ENCODE results near the gene ZNF462. TPM values are rescaled to one million over a fixed set of nuclear protein-coding genes. Genes with fewer than 3 reads are reported as not detected.

Gene ZNF462
- total RNA-seq, 1 experiment from 2014 or later, result 164 TPM

DNA sequence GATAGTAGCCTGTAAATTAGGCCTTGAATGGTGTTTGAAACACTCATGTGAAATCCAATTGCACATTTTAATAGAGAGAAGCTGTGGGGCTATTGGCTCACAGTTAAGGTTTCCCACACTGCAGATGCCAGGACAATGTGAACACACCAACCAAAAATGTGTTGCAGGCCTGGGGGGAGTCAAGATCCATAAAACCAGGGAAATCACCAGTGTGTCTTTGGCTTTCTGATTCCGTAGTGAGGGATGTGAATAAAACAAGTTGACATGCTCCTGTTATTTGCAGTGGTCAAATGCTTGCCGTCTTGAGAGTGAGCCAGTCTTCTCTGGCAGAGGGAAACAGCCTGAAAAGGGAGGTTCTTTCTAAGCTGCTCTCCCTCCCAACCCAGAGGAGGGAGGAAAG is 79.0 kb downstream of the ZNF462 start:
- Mint-ChIP-seq H3K27me3 (ENCODE audit: low read depth) (no peaks in the 10 kb centered on the region), H3K36me3 (ENCODE audit: insufficient read depth in 1 of 3, low read depth in 3 of 3) (peaks cover 49 to 88% (median 84%) of the 10 kb centered on the region in 3 experiments; a peak in 6 of 7 replicates), H3K27ac (peak overlapping the region in 2 of 3 experiments; percentile 31 to 66; a peak in 2 of 7 replicates), H3K9me3 (no peaks in the 10 kb centered on the region), H3K4me1 (no peaks in the 10 kb centered on the region), H3K4me3 (no peak overlapping the region)
- Histone ChIP-seq H3K4me1 (ENCODE audit: insufficient read depth, low read length) (no peaks in the 10 kb centered on the region), H3K27me3 (ENCODE audit: insufficient read depth, low read length) (no peaks in the 10 kb centered on the region), H4K91ac (ENCODE audit: insufficient read length, low read depth, low read length) (no peak overlapping the region), H2BK15ac (ENCODE audit: low read depth, low read length) (no peak overlapping the region), H3K4me2 (ENCODE audit: insufficient read depth, insufficient read length, low read length) (no peak overlapping the region), H4K8ac (replicated peaks; ENCODE audit: insufficient read length, low read depth, low read length) (no peak overlapping the region), H3K9ac (ENCODE audit: extremely low read depth, insufficient read length, low read length) (no peak overlapping the region), H3K14ac (ENCODE audit: insufficient read depth, low read length) (no peak overlapping the region), H2BK5ac (ENCODE audit: insufficient read length, low read length) (no peak overlapping the region), H2AK5ac (ENCODE audit: insufficient read length, low read length) (no peak overlapping the region), H3T11ph (ENCODE audit: low read length) (no peak overlapping the region), H3K23me2 (ENCODE audit: insufficient read length, low read depth, low read length, poor library complexity, severe bottlenecking) (no peaks in the 10 kb centered on the region), H2BK120ac (ENCODE audit: low read depth, low read length, poor library complexity, severe bottlenecking) (no peak overlapping the region), H3K56ac (ENCODE audit: insufficient read length, low read depth, low read length) (no peak overlapping the region), H3K4ac (ENCODE audit: low read depth, low read length) (no peak overlapping the region), H3K23ac (ENCODE audit: insufficient read length, low read depth, low read length) (no peak overlapping the region), H3K27ac (ENCODE audit: insufficient read length, low read depth, low read length) (no peak overlapping the region), H3K79me2 (ENCODE audit: insufficient read depth, low read length) (no peaks in the 10 kb centered on the region), H2AFZ (ENCODE audit: low read length) (no peak overlapping the region), H4K20me1 (ENCODE audit: control insufficient read depth, insufficient read depth, insufficient read length) (no peaks in the 10 kb centered on the region), H3K18ac (ENCODE audit: insufficient read length, low read depth, low read length) (no peak overlapping the region), H2BK20ac (ENCODE audit: low read depth, low read length, poor library complexity, severe bottlenecking) (no peak overlapping the region), H2BK12ac (ENCODE audit: insufficient read length, low read depth, low read length) (no peak overlapping the region), H3K9me3 (ENCODE audit: control insufficient read depth, low read depth, low read length) (no peaks in the 10 kb centered on the region), H3K79me1 (ENCODE audit: insufficient read depth, low read depth, low read length, poor library complexity, severe bottlenecking) (peaks cover 8% of the 10 kb centered on the region), H4K5ac (ENCODE audit: insufficient read length, low read depth, low read length) (no peak overlapping the region)
- WGBS (ENCODE audit: extremely low coverage, insufficient read length, low lambda C conversion rate), result no CpG with 5 or more reads among the region's 2 CpGs
- TF ChIP-seq, protein P1, sequence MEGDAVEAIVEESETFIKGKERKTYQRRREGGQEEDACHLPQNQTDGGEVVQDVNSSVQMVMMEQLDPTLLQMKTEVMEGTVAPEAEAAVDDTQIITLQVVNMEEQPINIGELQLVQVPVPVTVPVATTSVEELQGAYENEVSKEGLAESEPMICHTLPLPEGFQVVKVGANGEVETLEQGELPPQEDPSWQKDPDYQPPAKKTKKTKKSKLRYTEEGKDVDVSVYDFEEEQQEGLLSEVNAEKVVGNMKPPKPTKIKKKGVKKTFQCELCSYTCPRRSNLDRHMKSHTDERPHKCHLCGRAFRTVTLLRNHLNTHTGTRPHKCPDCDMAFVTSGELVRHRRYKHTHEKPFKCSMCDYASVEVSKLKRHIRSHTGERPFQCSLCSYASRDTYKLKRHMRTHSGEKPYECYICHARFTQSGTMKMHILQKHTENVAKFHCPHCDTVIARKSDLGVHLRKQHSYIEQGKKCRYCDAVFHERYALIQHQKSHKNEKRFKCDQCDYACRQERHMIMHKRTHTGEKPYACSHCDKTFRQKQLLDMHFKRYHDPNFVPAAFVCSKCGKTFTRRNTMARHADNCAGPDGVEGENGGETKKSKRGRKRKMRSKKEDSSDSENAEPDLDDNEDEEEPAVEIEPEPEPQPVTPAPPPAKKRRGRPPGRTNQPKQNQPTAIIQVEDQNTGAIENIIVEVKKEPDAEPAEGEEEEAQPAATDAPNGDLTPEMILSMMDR (conservative IDR thresholded peaks at IDR 0.05), result no peak
- DNase-seq, result no peak
